Stimulated activated CD4-positive, alpha-beta T cell treated with anti-CD3 and anti-CD28 coated beads, TNF-alpha, amount 100 ng/mL, for 48 hours (primary cell): ENCODE data around the gene CNTNAP5.

Experiments used
- DNase-seq, 3 donors: peaks; one replicate each; pipeline ENCODE4 v3.0.0-alpha.2; 2020; ENCODE audit warnings: low read depth in 3 of 3

Gene CNTNAP5

GRCh38 chr2:124610866-124611265 lies 585.8 kb downstream of the CNTNAP5 start:
- no peak for DNase-seq

DNA sequence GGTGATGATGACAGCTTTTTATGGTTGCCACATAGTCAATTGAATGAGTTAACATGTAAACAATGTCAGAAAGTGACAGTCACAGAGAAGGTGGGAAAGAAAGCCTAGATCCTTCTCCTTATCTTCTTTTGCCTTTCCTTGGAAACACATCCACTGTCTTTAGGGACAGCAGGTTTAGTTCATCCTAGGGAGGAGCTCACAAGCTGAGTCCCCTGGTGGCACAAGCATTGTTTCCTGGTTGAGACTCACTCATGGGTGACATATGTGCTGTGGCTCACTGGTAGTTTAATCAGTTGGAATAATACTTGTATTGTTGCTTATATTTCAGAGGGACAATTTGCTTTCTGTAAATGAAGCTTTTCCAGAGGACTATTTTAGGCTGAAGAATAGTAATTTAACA lies 598.5 kb downstream of the CNTNAP5 start:
- no peak for DNase-seq

- DNase-seq = no peak
Measured at GRCh38 chr2:124625561-124625960, 600.5 kb downstream of the CNTNAP5 start.

DNA sequence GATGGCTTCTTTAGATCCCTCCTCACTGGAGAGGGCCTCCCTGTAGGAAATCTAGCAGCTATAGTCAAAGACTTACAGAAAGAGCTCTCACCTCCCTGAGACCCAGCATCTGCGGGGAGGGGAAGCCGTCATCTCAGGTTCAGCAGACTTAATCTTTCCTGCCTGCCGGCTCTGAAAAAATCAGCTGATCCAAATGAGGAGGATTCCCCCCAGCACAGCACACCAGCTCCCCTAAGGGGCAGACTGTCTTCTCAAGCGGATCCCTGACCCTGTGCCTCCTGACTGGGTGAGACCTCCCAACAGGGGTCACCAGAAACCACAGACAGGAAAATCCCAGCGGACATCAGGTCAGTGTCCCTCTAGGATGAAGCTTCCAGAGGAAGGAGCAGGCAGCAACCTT lies 601.9 kb downstream of the CNTNAP5 start:
- DNase-seq = no peak

GRCh38 chr2:124633812-124634211 lies 608.7 kb downstream of the CNTNAP5 start:
- DNase-seq = no peak

- no peak for DNase-seq
Measured at GRCh38 chr2:124639524-124639923, 614.4 kb downstream of the CNTNAP5 start.

GRCh38 chr2:124640221-124640750 lies 615.2 kb downstream of the CNTNAP5 start:
- DNase-seq = no peak

GRCh38 chr2:124646166-124646815 lies 621.2 kb downstream of the CNTNAP5 start:
- no peak for DNase-seq

GRCh38 chr2:124647245-124647644 lies 622.2 kb downstream of the CNTNAP5 start:
- no peak for DNase-seq

GRCh38 chr2:124647663-124648062 lies 622.6 kb downstream of the CNTNAP5 start:
- no peak for DNase-seq

- no peak for DNase-seq
Measured at GRCh38 chr2:124649001-124649400, 623.9 kb downstream of the CNTNAP5 start.

DNA sequence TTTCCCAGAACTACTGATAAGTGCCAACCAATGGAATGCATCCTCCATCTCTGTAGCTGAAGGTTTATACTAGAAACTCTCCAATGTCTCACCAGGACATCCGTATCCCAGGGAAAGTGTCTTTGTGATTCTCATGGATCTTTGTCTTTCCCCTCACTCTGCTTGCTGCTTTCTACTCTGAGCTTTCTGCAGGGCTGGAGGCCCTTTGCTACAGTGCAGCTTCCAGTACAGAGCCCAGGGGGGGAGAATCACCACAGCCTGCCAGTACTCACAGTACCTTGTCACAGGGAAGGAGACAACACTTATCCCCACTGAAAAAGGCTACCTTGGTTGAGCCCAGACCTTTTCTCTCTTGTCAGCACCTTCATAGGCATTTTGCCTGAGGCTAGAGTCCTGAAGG lies 627.0 kb downstream of the CNTNAP5 start:
- no peak for DNase-seq

DNA sequence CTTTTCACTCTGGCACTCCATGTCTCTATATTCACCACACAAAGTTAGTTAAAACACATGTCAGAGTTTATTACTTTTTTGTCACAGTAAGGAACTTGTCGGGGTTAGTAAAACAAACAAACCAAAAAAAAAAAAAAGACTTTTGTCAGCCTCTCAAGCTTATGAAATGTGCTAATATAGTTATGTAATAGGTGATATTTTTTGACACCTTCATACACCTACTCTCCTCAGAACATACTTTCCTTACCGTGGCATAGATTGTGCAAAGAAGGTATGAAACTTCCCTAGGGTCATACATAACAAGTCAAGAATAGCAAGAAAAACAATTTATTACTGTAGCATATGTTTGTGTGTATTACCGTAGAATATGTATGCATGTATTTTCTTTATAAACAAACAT lies 633.3 kb downstream of the CNTNAP5 start:
- DNase-seq = no peak

DNA sequence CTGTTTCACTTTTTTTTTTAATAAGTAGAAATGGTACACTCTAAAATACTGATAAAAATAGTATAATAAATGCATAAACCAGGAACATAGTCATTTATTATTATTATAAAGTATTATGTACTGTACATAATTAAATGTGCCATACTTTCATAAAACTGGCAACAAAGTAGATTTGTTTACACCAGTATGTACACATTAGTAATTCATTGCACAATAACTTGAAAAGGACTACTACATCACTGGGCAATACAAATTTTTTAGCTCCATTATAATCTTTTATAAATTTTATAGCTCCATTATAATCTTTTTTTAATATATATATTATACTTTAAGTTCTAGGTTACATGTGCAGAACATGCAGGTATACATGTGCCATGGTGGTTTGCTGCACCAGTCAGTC lies 636.5 kb downstream of the CNTNAP5 start:
- no peak for DNase-seq

- DNase-seq = no peak
Measured at GRCh38 chr2:124662946-124663644, 638.0 kb downstream of the CNTNAP5 start.

GRCh38 chr2:124663645-124663997 lies 638.5 kb downstream of the CNTNAP5 start:
- no peak for DNase-seq

DNA sequence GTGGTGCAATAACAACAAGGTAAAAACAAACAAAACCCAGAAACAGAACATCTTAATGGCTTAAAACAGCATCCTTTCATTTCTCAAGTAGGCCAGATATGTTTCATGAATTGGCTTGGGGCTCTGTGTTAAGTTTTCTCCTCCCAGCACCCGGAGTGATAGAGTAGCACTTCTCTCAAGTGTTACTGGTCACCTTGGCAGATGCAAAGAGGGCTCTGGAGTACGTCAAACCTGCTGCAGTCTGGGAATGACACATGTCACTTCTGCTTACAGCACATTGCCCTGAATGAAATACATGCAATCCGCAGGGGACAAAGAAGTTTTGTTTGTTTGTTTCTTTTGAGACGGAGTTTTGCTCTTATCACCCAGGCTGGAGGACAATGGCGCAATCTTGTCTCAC lies 639.3 kb downstream of the CNTNAP5 start:
- DNase-seq = no peak

GRCh38 chr2:124666976-124667375 lies 641.9 kb downstream of the CNTNAP5 start:
- no peak for DNase-seq

- DNase-seq = no peak
Measured at GRCh38 chr2:124668161-124668560, 643.1 kb downstream of the CNTNAP5 start.

DNA sequence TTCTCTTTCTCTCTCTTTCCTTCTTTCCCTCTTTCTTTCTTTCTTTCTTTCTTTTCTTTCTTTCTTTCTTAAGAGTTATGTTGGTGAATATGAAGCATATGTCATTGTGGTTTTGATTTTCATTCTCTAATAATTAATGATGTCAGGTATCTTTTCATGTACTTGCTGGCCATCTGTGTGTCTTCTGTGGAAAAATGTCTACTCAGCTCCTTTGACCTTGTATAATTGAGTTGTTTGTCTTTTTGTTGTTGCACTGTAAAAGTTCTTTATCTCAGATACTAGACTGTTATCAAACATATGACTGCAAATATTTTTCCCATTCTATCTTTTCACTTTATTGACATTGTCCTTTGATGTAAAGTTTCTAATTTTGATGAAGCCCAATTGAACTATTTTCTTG lies 645.1 kb downstream of the CNTNAP5 start:
- no peak for DNase-seq

DNA sequence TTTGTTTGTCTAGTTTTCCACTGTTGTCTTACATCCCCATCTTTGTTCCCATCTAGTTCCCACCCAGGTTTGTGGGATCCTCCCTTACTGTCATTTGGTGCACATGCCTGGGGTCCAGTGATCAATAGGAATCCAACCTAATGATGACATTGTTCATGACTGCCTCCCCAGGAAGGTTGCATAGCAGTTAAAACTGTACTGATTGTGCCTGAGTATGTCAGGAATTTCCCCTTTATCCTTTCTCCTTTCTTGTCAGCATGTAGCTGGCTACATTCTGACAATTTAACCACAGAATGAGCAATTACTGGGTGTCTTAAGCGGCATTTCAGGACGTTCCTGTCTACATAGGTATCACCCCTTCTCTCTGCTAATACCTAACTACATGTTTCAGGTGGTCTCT lies 653.0 kb downstream of the CNTNAP5 start:
- no peak for DNase-seq

DNA sequence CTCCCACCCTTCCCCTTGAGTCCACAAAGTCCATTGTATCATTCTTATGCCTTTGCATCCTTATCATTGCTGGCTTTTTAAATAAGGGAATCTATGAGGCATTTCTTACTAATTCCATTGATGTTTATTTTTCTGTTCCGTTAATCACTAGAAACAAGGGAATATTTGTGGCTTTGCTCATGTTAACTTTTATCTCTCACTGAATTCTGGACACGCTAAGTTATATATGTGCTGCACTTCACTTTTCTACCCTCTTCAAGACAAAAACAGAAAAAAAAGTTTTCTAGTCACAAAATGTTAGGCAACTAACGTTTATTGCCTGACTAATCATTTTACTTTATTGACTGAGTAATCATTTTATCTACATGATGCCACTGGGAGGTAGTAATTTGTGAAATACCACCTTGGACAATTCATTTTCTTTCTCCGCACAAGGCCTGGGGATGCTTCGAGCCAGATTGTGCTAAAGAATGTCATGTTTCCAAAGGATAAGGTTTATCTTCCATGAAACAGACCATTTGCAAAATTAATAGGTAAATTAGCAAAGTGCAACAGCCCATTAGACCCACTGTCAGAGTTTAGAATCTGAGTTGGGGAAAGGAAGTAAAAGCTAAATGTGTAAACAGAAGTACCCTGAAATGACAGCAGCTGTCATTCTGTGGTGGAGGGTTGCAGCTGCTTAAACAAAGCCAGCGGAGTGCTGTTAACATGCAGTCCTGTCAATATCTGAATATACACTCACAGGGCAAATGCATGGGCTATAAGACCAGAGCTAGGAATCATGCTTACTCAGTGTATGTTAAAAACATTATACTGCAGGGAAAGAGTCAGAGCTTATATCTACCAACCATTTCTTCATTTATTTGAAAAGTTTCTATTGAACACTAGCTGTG lies 658.7 kb downstream of the CNTNAP5 start:
- no peak for DNase-seq

DNA sequence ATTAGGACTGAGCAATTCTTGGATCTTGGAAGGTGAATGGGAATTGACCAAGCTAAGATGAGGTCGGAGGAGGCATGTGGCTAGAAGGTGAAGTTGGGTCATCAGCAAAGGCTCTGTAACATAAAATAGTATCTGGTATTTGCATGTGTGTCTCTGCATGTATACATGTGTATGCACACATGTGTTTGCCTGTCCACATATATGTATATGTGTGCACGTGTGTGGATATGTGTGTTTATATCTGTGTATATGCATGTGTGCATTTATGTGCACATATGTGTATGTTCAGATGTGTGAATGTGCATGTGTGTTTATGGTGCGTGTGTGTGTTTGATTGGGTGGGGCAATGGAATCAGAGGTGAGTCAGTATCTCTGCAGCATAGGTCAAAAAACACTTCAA lies 664.3 kb downstream of the CNTNAP5 start:
- no peak for DNase-seq
